Activated naive CD4-positive, alpha-beta T cell treated with anti-CD3 and anti-CD28 coated beads, Interleukin-2, amount 10 ng/mL, durations not matched to agents 7 days and 5 days (primary cell): ENCODE measurements around the gene ERG.

ENCODE experiments used
- CTCF ChIA-PET: fragments of 350-600 bp; sonication (Branson Sonifier 250); formaldehyde crosslinking; loops from one replicate; lab custom pipeline; 2021; ENCODE audit warnings: antibody characterized with exemption; lab: Charles Lee
- DNase-seq: peaks from one replicate; pipeline ENCODE4 v3.0.0-alpha.2; 2020
- H3K27ac Mint-ChIP-seq: one replicate; pipeline ENCODE4 v1.8.0; 2021; ENCODE audit warnings: mild to moderate bottlenecking, moderate library complexity, mixed read lengths
- H3K27me3 Mint-ChIP-seq: one replicate; pipeline ENCODE4 v1.8.0; 2021; ENCODE audit warnings: mild to moderate bottlenecking, mixed read lengths
- H3K36me3 Mint-ChIP-seq: one replicate; pipeline ENCODE4 v1.8.0; 2021; ENCODE audit warnings: mixed read lengths
- H3K4me1 Mint-ChIP-seq: one replicate; pipeline ENCODE4 v1.8.0; 2021; ENCODE audit warnings: mixed read lengths
- H3K4me3 Mint-ChIP-seq: one replicate; pipeline ENCODE4 v1.8.0; 2021; ENCODE audit warnings: mild to moderate bottlenecking, moderate library complexity, mixed read lengths
- H3K9me3 Mint-ChIP-seq: one replicate; pipeline ENCODE4 v1.8.0; 2021; ENCODE audit warnings: mixed read lengths

ERG gene

DNA sequence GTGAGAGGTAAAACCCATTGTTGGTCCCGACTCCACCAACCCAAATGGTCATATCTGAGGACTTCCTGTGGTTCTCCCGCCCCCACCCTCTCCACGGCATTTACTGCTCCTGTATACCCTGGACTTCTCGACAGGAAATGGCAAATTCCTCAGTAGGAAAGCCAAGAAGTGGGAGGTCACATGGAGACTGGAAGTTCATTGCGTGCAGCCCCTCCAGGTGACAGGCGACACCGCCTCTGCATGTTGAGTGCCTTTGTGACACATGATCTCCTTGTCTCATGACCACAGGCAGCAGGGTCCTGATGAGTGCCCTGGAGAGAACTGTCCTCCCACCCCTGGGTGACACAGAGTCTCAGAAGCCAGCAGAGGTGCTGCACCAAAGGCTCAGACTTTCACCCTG, 24.2 kb downstream of the ERG start:
- H3K27me3 Mint-ChIP-seq, result peaks cover 59% of the 10 kb centered on the region
- H3K4me1 Mint-ChIP-seq, result peaks cover 5% of the 10 kb centered on the region
- no peak overlapping the region for H3K27ac Mint-ChIP-seq
- DNase-seq, result no peak
- CTCF ChIA-PET, result no interaction called here
- H3K36me3 Mint-ChIP-seq, result no peaks in the 10 kb centered on the region
- no peaks in the 10 kb centered on the region for H3K9me3 Mint-ChIP-seq
- H3K4me3 Mint-ChIP-seq, result no peak overlapping the region

DNA sequence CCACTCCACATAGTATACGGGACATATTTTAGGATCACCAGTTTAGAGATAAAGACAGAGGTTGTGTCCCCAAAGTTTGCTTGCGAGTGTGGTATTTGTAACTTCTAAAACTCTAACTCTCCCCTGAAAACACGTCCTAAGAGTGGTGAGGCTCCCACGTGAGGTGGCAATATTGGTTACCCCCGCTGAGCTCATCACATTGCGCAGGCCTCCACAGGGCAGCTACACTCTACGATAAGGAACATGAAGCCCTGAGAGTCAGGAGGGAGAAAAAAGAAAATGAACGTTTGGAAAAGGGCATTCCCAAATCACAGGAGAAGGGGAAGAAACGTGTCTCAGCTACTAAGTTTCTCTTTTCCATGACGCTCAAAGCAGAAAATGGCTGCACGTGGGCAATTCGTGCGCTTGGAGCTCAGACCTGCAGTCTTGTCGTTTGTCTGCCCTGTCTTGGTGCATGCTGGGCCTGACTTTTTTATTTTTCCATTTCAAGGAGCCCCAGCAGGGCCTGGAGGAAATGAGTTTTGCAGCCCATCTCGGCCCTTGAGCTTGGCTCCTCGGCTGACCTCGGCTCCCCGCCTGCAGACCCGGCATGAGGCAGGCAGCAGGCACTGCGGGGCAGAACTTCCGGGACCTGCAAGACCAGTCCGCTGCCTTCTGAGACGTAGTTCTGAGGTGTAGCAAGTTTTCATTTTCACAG, 25.7 kb downstream of the ERG start:
- Mint-ChIP-seq H3K27me3 (peaks cover 48% of the 10 kb centered on the region), H3K4me1 (no peaks in the 10 kb centered on the region), H3K27ac (no peak overlapping the region), H3K36me3 (no peaks in the 10 kb centered on the region), H3K9me3 (no peaks in the 10 kb centered on the region), H3K4me3 (no peak overlapping the region)
- no peak for DNase-seq
- CTCF ChIA-PET, result no interaction called here

DNA sequence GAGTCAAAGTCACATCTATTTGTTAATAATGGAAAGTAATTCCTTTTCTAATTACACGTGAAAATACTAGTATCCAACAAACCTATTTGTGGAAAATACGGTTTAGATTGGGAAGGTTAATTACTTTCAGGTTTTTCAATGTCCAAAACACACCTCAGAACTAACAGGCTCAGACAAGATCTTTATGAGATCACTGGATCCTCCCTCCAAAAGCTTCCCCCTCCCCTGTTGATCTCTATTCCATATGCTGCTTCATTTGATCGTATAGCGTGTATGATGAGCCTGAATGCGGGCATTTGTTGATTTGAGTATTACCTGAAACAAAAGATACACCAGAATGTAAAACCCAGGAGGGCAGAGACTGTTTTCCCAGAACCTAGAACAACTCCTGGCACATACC, 26.5 kb downstream of the ERG start:
- H3K9me3 Mint-ChIP-seq, result no peaks in the 10 kb centered on the region
- H3K27ac Mint-ChIP-seq, result no peak overlapping the region
- CTCF ChIA-PET, result no interaction called here
- no peaks in the 10 kb centered on the region for H3K36me3 Mint-ChIP-seq
- DNase-seq, result no peak
- no peaks in the 10 kb centered on the region for H3K4me1 Mint-ChIP-seq
- H3K4me3 Mint-ChIP-seq, result no peak overlapping the region
- H3K27me3 Mint-ChIP-seq, result peaks cover 45% of the 10 kb centered on the region

DNA sequence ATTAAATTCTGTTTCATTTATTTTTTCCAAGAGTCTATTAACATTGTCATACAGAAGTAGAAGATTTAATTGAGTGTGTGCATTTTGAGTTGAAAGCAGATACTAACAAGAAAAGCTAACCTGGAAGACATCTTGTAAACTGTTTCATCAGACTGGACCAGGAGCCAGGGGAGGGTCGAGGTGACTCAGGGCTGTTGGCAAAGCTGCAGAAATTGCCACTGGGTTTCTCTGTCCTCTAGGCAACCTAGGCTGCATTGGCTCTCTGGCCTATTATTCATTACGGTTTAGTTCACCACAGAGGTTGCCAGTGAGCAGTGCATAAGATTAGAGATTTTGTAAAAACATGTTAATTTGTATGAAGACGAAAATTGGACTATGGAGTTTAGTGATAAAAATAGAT, 27.5 kb downstream of the ERG start:
- CTCF ChIA-PET, result no interaction called here
- no peaks in the 10 kb centered on the region for H3K36me3 Mint-ChIP-seq
- DNase-seq, result no peak
- H3K4me3 Mint-ChIP-seq, result no peak overlapping the region
- H3K4me1 Mint-ChIP-seq, result no peaks in the 10 kb centered on the region
- H3K27me3 Mint-ChIP-seq, result peaks cover 35% of the 10 kb centered on the region
- H3K9me3 Mint-ChIP-seq, result no peaks in the 10 kb centered on the region
- no peak overlapping the region for H3K27ac Mint-ChIP-seq

DNA sequence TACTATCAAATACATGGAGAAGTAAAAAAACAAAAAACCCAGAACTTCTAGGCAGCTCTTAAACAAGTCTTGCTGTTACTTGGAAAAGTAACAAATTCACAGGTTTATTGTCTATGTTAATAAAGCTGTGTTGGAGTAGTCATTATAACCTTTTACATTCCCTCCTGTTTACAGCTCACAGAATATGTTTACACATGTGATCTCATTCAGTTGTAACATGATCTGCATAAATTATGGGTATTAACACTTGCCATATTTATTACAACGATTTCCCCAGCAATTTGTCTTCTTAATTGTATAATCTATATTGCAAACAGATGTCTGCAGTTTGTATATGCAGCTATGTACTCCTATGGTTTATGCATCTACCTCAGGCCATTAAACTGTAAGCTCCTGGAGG, 28.6 kb downstream of the ERG start:
- H3K27ac Mint-ChIP-seq, result no peak overlapping the region
- no peaks in the 10 kb centered on the region for H3K36me3 Mint-ChIP-seq
- H3K4me3 Mint-ChIP-seq, result no peak overlapping the region
- peaks cover 26% of the 10 kb centered on the region for H3K27me3 Mint-ChIP-seq
- no peak for DNase-seq
- CTCF ChIA-PET, result interaction anchor here (0.7 kb wide), 1 partner anchor 87 kb away, joined by 3 read pairs; no protein-coding TSS in a partner anchor
- H3K4me1 Mint-ChIP-seq, result no peaks in the 10 kb centered on the region
- H3K9me3 Mint-ChIP-seq, result no peaks in the 10 kb centered on the region

DNA sequence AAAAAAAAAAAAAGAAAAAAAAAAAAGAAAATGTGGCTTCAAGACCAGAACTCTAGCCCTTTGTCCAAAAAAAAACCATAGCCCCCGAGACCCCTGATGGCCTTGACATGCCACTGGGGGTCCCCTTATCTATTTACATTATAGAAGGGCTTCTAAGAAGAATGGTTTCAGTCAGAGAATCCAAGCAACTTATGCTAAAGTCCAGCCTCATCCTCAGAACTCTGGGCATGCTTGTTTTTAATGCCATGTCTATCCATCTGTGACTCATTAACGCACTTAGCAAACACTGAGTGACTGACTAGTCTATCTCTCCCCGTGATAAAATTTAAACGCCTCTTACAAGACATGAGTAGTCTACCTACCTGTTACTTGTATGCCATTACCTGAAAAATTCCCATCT, 29.3 kb downstream of the ERG start:
- CTCF ChIA-PET, result no interaction called here
- H3K36me3 Mint-ChIP-seq, result no peaks in the 10 kb centered on the region
- no peak overlapping the region for H3K4me3 Mint-ChIP-seq
- DNase-seq, result no peak
- H3K4me1 Mint-ChIP-seq, result no peaks in the 10 kb centered on the region
- H3K9me3 Mint-ChIP-seq, result no peaks in the 10 kb centered on the region
- H3K27ac Mint-ChIP-seq, result no peak overlapping the region
- peaks cover 22% of the 10 kb centered on the region for H3K27me3 Mint-ChIP-seq

DNA sequence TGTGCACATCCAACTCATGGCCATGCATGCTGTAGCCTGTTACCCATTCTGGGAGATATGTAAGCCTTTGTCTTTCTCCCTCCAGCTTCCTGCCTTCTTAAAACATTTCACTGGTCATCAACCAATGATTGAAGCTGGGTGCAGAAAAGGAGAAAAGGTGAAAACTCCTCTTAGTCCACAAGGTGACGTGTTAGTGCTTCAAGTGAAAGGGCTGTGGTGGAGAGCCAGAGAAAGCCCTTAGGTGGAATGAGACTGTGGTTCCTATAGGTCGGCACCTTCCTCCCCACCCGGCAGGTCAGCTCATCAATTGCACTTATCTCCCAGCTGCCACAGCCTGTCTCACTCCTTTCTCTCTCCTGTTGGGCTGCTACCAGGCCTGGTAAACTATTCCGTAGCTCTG, 30.4 kb downstream of the ERG start:
- Mint-ChIP-seq H3K4me1 (no peaks in the 10 kb centered on the region), H3K27me3 (peaks cover 18% of the 10 kb centered on the region), H3K27ac (no peak overlapping the region), H3K4me3 (no peak overlapping the region), H3K9me3 (no peaks in the 10 kb centered on the region), H3K36me3 (no peaks in the 10 kb centered on the region)
- no peak for DNase-seq
- CTCF ChIA-PET, result no interaction called here

DNA sequence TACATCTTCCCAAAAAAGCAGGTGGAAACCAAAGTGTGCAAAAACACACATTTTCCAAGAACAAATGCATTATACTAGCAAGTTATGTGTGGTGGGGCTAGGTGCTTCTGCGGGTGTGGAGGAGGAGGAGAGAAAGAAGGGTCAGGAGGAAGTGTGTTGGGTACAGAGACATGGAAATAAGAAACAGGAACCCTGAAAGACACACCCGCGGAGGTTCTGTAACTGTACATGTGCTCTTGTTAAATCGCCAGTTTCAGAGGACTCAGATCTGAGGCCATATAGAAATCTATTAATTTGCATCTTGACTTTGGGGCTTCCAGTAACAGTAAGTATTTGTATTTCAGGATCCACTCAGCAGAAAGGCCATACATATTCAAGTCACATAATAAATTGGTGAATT, 30.9 kb downstream of the ERG start:
- CTCF ChIA-PET, result no interaction called here
- Mint-ChIP-seq H3K36me3 (no peaks in the 10 kb centered on the region), H3K27me3 (peaks cover 12% of the 10 kb centered on the region), H3K4me3 (no peak overlapping the region), H3K9me3 (no peaks in the 10 kb centered on the region), H3K27ac (no peak overlapping the region), H3K4me1 (no peaks in the 10 kb centered on the region)
- DNase-seq, result no peak

DNA sequence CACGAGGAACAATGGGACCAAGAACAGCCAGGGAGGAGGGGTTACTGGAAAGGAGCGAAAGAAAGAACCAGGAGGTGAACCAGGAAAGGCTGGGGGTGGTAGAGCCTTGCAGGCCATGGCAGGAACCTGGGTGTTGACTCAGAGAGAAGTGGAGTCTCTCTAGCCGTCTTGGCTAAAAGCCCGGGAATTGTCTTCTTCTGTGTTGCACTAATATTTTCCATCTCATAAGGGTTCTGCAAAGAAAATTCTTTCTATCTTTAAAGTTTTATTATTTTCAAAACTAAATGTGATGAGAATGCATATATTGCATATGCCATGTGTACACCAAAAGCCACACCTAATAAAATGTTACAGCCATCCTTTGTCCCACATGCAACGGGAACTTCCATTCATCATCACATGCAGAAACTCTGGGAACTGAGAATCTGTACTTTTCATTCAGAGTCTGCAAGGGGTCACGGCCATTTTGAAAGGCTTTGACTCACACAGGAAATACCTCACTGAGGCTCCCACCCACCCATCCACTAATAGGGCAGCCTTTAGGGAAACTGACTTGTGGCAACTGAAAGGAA, 38.0 kb downstream of the ERG start:
- Mint-ChIP-seq H3K9me3 (no peaks in the 10 kb centered on the region), H3K4me3 (no peak overlapping the region), H3K27me3 (peaks cover 4% of the 10 kb centered on the region), H3K27ac (no peak overlapping the region), H3K36me3 (no peaks in the 10 kb centered on the region), H3K4me1 (no peaks in the 10 kb centered on the region)
- CTCF ChIA-PET, result interaction anchor here (0.6 kb wide), 2 partner anchors 32 to 611 kb away, joined by 3 to 4 read pairs; no protein-coding TSS in a partner anchor
- no peak for DNase-seq

DNA sequence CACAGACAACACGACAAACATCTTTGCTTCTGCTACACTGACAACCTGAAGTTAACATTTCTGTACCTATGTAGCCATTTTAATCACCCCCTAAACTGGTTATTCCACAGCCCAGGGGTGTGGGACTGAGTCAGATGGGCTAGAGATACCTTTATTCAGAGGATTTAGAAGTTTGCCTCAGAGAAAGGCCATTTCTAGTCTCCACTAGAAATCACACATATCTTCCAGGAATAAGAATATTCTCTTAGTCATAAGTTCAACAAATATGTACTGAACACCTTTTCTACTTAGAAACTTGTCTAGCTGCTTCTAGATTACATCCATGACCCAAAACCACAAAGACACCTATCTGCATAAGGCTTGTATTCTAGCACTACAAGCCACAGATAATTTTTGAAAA, 38.8 kb downstream of the ERG start:
- peaks cover 4% of the 10 kb centered on the region for H3K27me3 Mint-ChIP-seq
- H3K9me3 Mint-ChIP-seq, result no peaks in the 10 kb centered on the region
- H3K4me3 Mint-ChIP-seq, result no peak overlapping the region
- H3K27ac Mint-ChIP-seq, result no peak overlapping the region
- DNase-seq, result no peak
- CTCF ChIA-PET, result interaction anchor here (0.6 kb wide), 1 partner anchor 33 kb away, joined by 4 read pairs; no protein-coding TSS in a partner anchor
- no peaks in the 10 kb centered on the region for H3K36me3 Mint-ChIP-seq
- H3K4me1 Mint-ChIP-seq, result no peaks in the 10 kb centered on the region

DNA sequence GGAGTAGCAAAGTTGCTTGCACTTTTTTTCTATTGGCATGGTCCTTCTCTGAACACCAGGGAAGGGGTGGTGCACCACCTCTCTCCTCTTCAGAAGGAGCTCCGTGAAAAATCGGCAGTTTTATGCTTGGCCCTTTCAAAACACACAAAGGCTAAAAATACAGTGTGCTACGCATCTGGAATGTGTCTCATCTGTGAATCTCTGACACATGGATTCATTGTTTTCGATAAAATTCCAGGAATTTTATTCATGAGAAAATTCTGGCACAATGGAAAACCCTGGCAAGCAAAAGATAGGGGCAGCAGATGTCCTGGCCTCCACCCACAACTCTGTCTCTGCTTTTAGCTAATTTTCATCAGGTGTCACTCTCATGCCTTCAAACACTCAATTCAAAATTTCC, 42.9 kb downstream of the ERG start:
- Mint-ChIP-seq H3K27ac (no peak overlapping the region), H3K27me3 (peaks cover 7% of the 10 kb centered on the region)
- CTCF ChIA-PET, result no interaction called here

DNA sequence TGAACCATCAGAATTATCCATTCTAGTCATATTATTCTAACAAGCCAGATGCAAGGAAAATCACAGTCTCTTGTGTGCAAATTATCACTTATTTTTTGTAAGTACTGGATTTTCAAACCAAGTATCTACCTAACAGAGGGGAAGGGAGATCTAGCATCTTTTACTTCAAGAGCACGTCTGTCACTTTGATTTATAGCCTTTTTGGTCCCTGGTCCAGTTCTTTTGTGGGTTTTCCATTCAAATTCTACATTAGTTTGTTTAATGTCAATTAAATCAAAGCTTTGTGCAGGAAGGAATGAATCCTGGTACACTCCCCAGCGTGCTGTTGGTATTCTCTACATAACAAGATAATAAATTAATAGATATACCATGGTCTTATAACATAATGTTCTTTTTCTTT, 43.6 kb downstream of the ERG start:
- H3K9me3 Mint-ChIP-seq, result no peaks in the 10 kb centered on the region
- no peak overlapping the region for H3K27ac Mint-ChIP-seq
- no peak for DNase-seq
- H3K27me3 Mint-ChIP-seq, result peaks cover 7% of the 10 kb centered on the region
- CTCF ChIA-PET, result no interaction called here
- no peak overlapping the region for H3K4me3 Mint-ChIP-seq
- no peaks in the 10 kb centered on the region for H3K36me3 Mint-ChIP-seq
- H3K4me1 Mint-ChIP-seq, result no peaks in the 10 kb centered on the region

More for the DNA sequence above, 42.9 kb downstream of the ERG start:
- H3K4me1 Mint-ChIP-seq, result no peaks in the 10 kb centered on the region
- DNase-seq, result no peak
- no peak overlapping the region for H3K4me3 Mint-ChIP-seq
- no peaks in the 10 kb centered on the region for H3K36me3 Mint-ChIP-seq
- no peaks in the 10 kb centered on the region for H3K9me3 Mint-ChIP-seq

DNA sequence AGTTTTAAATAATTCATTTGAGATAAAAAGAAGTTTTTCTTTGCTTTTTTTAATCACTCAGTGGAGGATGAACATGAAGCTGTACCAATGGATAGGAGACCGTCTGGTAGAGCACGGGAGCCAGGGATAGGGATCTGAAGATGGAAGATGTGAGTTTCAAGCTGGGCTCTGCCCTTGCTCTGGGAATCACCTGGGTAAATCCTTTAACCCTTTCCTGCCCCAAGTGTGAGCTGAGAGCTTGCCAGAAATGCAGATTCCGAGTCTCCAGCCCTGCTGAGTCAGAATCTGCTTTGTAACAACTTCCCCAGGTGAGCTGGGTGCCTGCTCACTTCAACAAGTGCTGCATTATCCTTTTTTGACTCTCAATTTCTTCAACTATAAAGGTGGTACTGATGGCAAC, 44.1 kb downstream of the ERG start:
- no peak for DNase-seq
- Mint-ChIP-seq H3K27me3 (peaks cover 7% of the 10 kb centered on the region), H3K4me1 (no peaks in the 10 kb centered on the region), H3K9me3 (no peaks in the 10 kb centered on the region), H3K27ac (no peak overlapping the region), H3K4me3 (no peak overlapping the region), H3K36me3 (no peaks in the 10 kb centered on the region)
- CTCF ChIA-PET, result no interaction called here

DNA sequence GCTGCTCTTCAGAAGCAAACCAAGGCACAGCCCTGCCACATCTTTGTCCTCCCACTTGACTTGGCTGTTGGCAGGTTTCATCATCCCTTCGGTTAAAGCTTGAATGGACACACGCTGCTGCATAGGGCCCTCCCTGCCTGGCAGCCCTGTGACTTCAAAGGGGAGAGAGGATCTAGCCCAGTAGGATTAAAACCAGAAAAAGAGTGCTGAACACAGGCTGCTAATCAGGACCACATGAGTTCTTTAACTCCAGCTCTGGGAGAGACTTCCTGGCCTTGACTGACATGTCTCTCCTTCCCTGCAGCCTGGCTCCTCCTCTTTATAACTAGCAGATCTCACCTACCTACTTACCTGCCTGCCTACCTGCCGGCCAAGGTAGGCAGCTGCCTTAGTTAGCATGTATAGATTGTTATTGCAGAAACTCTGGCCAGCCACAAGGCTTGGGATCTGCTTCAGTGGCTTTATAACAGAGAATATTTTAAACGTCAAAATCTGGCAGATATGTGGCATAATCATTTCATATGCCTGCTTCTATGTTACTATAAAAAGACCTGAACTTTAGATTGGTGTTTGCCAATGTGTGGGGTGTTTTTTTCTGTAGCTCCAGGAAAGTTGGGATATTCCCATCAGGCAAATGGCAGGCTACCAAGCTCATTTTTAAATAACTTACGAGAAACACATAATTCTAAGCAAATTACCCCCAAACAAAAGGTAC, 49.4 kb downstream of the ERG start:
- Mint-ChIP-seq H3K27ac (no peak overlapping the region), H3K9me3 (no peaks in the 10 kb centered on the region), H3K4me3 (no peak overlapping the region), H3K27me3 (peaks cover 11% of the 10 kb centered on the region), H3K36me3 (no peaks in the 10 kb centered on the region), H3K4me1 (no peaks in the 10 kb centered on the region)
- DNase-seq, result no peak
- CTCF ChIA-PET, result no interaction called here

DNA sequence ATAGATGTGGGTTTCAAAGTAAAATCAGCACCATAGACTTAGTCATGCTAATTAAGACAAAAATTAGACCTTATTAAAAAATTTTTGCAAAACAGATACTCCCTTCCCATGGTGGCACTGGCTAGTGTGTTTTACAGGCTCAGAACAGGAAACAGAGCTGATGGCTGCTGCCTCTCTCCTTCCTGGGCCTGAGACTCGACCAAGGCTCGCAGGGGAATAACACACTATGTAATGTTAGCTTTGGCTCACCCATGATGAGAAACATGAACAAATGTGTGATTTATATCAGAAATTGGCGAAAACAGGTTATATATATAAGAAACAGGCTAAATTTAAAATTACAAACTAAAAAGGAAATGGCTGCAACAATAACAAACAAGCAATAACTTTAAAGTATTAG, 50.7 kb downstream of the ERG start:
- Mint-ChIP-seq H3K27me3 (peaks cover 10% of the 10 kb centered on the region), H3K36me3 (no peaks in the 10 kb centered on the region), H3K4me3 (no peak overlapping the region), H3K27ac (no peak overlapping the region), H3K9me3 (no peaks in the 10 kb centered on the region), H3K4me1 (no peaks in the 10 kb centered on the region)
- DNase-seq, result no peak
- CTCF ChIA-PET, result no interaction called here
